Neural cell (in vitro differentiated cells): Measurements from ENCODE around the gene TFAP2C.

Source experiments
- EP300 ChIP-seq: fragments of 450-650 bp; conservative IDR thresholded peaks from 2 replicates; pipeline ENCODE4 v1.6.1; 2014; ENCODE audit warnings: antibody characterized with exemption, mild to moderate bottlenecking, moderate library complexity; ENCODE audit not compliant: poor library complexity, severe bottlenecking
- EZH2 ChIP-seq: fragments of 200-600, 300-800 bp; shearing (Covaris generic), sonication (generic); IDR thresholded peaks from 2 replicates; pipeline ENCODE4 v1.6.1; 2014; ENCODE audit warnings: antibody characterized with exemption, low read length, borderline replicate concordance, mild to moderate bottlenecking; ENCODE audit not compliant: insufficient read depth, poor library complexity, severe bottlenecking
- RAD21 ChIP-seq: fragments of 450-650 bp; conservative IDR thresholded peaks from 2 replicates; pipeline ENCODE4 v1.6.1; 2014; ENCODE audit warnings: antibody characterized with exemption, mild to moderate bottlenecking, moderate library complexity
- TF ChIP-seq, protein P1 (sequence below): fragments of 450-650 bp; IDR thresholded peaks from 2 replicates; pipeline ENCODE4 v1.5.1; 2014; ENCODE audit warnings: antibody characterized with exemption, mild to moderate bottlenecking, moderate library complexity; ENCODE audit not compliant: poor library complexity, severe bottlenecking

DNA sequence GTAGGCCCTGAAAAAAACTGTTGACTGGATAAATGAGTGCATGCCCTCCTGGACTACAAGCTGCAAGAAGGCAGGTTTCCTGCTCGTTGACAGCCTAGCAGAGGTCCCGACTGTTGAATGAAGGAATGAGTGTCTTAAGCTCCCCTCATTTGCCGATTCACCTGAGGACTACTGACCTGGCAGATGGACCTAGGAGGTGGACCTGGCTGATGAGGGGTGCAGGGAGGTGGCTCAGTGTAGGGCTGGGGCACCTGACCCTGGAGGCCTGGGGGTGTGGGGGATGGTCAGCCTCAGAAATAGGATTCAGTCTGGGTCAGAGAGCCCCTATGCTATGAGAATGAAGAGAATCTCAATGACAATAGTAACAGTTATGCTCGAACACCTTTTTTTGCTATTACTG lies 11.6 kb upstream of the TFAP2C start:
- TF ChIP-seq, protein P1, sequence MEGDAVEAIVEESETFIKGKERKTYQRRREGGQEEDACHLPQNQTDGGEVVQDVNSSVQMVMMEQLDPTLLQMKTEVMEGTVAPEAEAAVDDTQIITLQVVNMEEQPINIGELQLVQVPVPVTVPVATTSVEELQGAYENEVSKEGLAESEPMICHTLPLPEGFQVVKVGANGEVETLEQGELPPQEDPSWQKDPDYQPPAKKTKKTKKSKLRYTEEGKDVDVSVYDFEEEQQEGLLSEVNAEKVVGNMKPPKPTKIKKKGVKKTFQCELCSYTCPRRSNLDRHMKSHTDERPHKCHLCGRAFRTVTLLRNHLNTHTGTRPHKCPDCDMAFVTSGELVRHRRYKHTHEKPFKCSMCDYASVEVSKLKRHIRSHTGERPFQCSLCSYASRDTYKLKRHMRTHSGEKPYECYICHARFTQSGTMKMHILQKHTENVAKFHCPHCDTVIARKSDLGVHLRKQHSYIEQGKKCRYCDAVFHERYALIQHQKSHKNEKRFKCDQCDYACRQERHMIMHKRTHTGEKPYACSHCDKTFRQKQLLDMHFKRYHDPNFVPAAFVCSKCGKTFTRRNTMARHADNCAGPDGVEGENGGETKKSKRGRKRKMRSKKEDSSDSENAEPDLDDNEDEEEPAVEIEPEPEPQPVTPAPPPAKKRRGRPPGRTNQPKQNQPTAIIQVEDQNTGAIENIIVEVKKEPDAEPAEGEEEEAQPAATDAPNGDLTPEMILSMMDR = no peak
- TF ChIP-seq EZH2 (no peak), RAD21 (no peak), EP300 (no peak)
